Measurements from ENCODE around the gene TXNIP.

DNA sequence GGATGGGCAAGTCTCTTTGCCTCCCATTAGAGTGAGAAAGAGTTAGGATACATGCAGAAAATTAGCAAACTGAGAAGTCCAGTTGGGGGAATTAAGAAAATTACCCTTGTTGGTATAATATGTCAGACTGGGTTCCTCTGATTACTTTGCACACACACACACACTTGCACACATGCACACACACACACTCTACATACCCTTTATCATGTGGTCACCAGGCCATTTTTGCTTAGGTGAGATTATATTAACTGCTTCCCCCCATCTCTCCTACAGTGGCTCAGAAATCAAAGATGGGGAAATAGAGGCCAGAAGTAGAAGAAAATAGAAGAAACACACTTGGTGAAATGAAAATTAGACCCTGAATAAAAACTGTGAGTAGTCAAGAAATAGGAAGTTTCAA, 37.6 kb downstream of the TXNIP start:
- TF ChIP-seq TAF1 (IDR thresholded peaks at IDR 0.05; ENCODE audit: low read depth, low read length) (no peak), PAX5 (IDR thresholded peaks at IDR 0.05; ENCODE audit: insufficient read depth, low read length, severe bottlenecking) (no peak), POLR2A (IDR thresholded peaks at IDR 0.05; ENCODE audit: low read depth, low read length) (no peak), SPI1 (IDR thresholded peaks at IDR 0.05; ENCODE audit: low read depth, low read length) (no peak), POLR2AphosphoS5 (IDR thresholded peaks at IDR 0.05; ENCODE audit: low read depth, low read length) (no peak), POU2F2 (IDR thresholded peaks at IDR 0.05; ENCODE audit: low read depth, low read length) (no peak)
